Hematopoietic multipotent progenitor cell treated with erythropoietin and hydrocortisone succinate and interleukin-3 and kit ligand, for 6 days (in vitro differentiated cells): Measurements from ENCODE around the gene TLN1.

Experiments used
- DNase-seq: peaks from one replicate; pipeline ENCODE4 v3.0.0-alpha.2; 2015

TLN1 gene

DNA sequence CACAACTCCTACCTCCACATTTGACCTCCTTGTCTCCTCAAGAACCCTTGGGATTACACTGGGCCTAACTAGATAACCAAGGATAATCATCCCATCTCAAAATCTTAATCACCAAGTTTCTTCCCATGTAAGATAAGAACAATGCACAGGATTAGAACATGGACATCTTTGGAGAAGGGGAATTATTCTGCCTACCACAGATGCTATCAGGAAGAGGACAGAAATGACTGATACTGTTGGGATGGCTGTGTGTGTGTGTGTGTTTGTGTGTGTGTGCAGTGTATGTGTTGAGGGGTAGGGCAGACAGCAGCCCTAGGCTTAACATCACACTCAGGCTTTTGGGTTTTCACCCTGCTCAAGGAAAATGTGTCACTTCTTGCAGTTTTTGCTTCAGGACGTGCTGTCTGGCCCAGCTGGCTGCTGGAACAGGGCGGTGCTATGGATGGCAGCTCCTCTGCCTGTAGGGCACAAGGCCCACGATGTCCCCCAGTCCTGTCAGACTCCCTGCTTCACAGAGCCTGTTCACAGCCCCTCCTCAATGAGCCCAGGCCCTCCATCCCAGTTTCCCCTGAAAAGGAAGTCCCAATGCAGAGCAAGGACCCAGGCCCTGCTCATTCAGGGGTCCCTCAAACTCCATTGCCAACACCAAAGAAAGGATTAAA, 50.5 kb downstream of the TLN1 start:
- DNase-seq, result no peak

- no peak for DNase-seq
These were observed 51.5 kb downstream of the TLN1 start for GRCh38 chr9:35680331-35681105.

GRCh38 chr9:35679766-35680330, 52.1 kb downstream of the TLN1 start:
- DNase-seq, result no peak

DNA sequence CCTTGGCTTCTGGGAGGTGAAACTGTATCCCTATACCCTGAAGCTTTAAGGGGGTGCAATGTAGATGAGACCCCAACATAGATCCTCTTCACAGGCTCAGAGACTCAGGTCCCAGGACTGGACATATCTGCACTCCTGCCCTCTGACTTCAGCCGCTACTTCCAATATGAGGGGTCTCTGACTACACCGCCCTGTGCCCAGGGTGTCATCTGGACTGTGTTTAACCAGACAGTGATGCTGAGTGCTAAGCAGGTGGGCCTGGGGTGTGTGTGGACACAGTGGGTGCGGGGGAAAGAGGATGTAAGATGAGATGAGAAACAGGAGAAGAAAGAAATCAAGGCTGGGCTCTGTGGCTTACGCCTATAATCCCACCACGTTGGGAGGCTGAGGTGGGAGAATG, 52.9 kb downstream of the TLN1 start:
- DNase-seq, result no peak

GRCh38 chr9:35675732-35676392, 56.1 kb downstream of the TLN1 start:
- DNase-seq, result peak; percentile 40

DNA sequence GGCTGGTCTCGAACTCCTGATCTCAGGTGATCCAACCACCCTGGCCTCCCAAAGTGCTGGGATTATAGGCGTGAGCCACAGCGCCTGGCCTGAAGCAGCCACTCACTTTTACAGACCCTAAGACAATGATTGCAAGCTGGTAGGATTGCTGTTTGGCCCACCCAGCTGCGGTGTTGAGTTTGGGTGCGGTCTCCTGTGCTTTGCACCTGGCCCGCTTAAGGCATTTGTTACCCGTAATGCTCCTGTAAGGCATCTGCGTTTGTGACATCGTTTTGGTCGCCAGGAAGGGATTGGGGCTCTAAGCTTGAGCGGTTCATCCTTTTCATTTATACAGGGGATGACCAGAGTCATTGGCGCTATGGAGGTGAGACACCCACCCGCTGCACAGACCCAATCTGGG, 56.8 kb downstream of the TLN1 start:
- no peak for DNase-seq

DNA sequence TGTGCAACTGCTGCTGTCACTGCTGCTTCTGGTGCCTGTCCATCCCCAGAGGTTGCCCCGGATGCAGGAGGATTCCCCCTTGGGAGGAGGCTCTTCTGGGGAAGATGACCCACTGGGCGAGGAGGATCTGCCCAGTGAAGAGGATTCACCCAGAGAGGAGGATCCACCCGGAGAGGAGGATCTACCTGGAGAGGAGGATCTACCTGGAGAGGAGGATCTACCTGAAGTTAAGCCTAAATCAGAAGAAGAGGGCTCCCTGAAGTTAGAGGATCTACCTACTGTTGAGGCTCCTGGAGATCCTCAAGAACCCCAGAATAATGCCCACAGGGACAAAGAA, 58.0 kb downstream of the TLN1 start:
- DNase-seq, result no peak

GRCh38 chr9:35673132-35674024, 58.6 kb downstream of the TLN1 start, which contains the start of gene CA9:
CA9 (plus strand) TSS chr9:35673928; CDS start chr9:35673960, 32 bp downstream.
- DNase-seq, result no peak

- DNase-seq, result no peak
These were observed 62.5 kb downstream of the TLN1 start for GRCh38 chr9:35669331-35670145.

GRCh38 chr9:35667939-35668338, 64.1 kb downstream of the TLN1 start:
- DNase-seq, result no peak

DNA sequence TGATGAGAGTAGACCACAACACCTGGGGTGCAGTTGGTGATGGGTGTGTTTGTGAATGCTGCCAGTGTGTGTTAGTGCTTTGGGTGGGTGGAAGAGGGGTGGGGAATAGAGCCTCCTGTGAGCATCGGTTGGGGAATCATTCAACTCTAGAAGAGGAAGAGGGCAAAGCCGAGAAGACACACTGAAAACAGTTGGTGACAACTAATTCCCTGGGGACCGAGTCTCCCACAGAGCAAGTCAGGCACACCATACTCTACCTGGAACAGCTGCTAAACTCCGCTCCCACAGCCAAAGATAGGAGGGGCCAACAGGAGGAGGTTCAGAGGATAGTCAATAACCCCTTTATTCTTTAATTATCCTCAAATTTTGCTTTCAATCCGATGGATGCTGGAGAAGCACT, 65.4 kb downstream of the TLN1 start:
- no peak for DNase-seq

DNA sequence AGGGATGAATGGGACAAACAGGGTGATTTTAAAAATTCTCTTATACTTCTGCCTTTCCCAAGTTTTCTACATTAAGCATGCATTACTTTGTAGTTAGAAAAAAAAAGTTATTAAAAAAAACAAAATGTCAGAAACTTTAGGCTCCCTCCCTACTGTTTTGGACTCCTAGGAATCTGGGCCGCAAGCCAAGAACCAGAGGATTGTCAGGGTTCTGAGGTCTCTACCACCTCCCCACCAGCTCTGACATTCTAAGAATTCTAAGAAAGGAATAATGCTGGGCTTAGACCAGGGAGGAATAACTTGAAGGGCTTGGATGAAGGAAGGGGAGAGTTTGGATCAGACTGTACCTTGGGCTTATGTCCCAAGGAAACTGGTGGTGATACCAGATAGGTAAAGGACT, 66.0 kb downstream of the TLN1 start:
- no peak for DNase-seq

DNA sequence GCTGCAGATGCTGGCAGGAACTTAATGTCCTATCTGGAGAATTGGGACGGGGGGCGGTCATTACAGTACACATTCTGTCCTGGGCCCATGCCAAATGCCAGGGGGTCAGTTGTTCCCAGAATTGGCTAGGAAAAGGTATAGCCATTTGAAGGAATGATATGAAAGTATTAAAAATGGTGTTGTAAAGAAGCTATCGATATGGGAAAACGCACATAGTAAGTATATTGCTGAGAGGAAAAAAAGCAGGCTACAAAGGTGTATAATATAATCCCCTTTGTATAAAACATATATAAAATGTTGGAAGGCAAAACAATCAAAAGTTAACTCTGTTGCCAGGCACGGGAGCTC, 66.5 kb downstream of the TLN1 start:
- no peak for DNase-seq

DNA sequence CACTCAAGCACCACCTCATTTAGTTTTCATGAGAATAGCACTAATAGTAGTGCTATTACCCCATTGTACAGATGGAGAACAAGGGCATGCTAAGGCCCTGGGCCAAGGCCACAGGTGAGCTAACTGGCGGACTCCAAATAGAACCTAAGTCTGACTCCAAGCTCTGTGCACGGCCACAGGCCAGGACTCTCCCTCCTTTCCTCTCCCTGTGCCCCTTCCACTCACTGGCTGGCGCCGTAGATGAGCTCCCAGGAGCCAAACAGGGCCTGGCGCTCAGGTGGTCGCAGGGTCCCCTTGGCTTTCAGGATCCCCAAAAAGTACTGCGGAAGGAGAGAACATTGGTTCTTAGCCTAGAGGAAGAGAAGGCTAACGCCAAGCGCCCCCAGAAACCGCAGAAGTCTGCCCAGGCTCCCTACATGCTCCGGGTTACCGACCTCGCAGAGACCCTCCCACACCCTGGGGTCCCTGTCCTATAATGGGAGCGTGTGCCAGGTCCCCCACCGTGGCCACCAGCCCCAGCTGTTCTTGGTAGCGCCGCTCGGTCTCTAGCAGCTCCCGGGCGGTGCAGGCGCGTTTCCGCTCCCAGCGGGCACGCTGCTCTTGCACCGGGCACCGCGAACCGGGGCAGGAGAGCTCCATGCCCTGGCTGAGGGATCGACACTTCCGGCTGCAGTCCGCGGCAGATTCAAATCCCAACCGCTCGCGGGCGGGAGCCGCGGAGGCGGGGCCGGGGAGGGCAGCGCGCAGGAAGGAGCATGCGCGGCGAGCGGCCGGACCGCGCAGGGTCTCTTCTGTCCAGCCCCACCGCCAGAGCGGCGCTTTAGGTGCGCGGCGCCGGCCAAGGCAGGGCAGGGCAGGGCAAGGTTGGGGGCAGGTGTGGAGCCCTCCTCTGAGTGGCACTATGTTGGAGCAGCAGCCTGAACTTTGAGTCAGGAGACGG, 67.2 kb downstream of the TLN1 start, which contains the start of gene ARHGEF39:
Gene ARHGEF39 (minus strand): TSS at position 665 of the 940 bp plus-strand sequence. CDS start 26 bp downstream, at position 639.
- DNase-seq, result peak; percentile 89

DNA sequence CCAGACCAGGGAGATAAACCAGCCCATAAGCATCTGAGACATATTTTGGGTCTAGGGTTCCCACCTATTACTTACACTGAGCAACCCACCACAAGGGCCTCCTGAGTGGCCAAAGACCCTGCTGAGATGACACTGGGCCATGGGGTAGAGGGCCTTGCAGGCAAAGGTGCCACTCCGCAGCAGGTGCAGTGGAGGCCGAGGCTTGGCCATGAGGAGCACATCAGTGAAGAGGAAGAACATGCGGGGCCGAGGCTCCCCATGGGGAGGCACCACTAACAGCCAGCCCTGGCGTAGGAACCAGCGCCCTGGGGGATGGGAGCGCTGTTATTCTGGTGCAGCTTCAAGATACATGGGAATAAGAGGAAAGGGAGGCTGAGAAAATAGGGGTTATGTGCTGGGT, 69.6 kb downstream of the TLN1 start:
- no peak for DNase-seq

DNA sequence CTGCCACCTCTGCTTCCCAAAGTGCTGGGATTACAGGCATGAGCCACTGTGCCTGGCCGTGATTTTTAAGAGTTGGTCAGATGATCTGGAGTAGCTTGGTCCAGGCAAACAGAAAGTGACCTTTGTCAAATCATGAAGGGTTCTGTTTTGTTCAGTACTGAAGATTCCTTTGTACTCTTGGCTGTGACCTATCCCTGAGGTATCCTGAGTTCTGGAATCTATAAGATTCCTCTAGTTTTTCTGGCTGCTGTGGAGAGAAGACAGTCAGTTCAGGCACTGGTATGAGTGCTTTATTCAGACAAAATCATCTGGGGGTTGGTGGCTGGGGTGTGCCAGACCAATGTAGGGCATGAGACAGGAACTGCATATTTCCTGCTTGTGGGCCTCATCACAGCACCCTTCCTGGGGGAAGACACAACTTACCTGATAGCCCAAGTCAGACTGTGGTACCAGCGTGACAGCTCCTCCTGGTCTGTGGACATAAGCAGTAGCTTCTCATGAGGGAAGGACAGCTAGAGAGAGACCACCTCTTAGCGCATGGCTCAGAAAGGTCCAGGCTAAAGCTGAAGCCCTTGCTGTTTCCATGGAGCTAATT, 70.1 kb downstream of the TLN1 start:
- DNase-seq, result no peak

- no peak for DNase-seq
These were observed 71.0 kb downstream of the TLN1 start for GRCh38 chr9:35660966-35661415.

DNA sequence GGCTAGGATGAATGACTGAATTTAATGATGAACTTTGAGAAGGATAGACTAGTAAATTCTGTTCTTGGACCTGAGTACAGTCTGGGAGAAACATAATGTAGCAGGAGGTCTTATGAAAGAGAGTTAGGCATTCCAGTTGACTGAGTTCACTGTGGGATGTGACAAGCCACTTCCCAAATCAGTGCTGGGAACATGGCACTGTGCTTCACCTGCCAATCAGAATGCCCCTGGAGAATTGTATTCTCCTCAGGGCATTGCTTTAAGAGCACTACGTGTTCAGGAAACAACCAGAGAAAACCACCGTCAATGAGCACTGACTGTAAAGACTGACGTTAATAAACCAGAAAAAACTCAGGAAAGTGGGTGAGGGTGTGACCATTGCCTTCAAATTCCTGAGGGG, 72.7 kb downstream of the TLN1 start:
- DNase-seq, result no peak

GRCh38 chr9:35658968-35659220, 73.1 kb downstream of the TLN1 start:
- peak; percentile 65 for DNase-seq
